GM18507 (cell line): ENCODE measurements around the gene SOX10.
"Not testable (repeated sequence)": the region's sequence is repeated elsewhere in the genome, so short reads cannot be mapped to it uniquely, and the experiment has no call there.

Experiments used
- DNase-seq: peaks from one replicate; pipeline ENCODE4 v3.0.0; 2011; ENCODE audit warnings: low read depth; ENCODE audit not compliant: insufficient read length; ENCODE audit errors: extremely low spot score
- FAIRE-seq: peaks from 2 replicates; lab custom pipeline; 2011; peaks lifted over from hg19 to GRCh38; lab: Jason Lieb, UNC

Gene SOX10

GRCh38 chr22:37968452-37969251, 15.7 kb downstream of the SOX10 start:
- DNase-seq (no peak), FAIRE-seq (no peak)

GRCh38 chr22:37967637-37968451, 16.5 kb downstream of the SOX10 start:
- FAIRE-seq (no peak), DNase-seq (no peak)

GRCh38 chr22:37967147-37967546, 17.2 kb downstream of the SOX10 start:
- FAIRE-seq (no peak), DNase-seq (no peak)

- DNase-seq: no peak
- no peak for FAIRE-seq
Observed at GRCh38 chr22:37965940-37966664, 18.3 kb downstream of the SOX10 start.

GRCh38 chr22:37961062-37961461, 23.3 kb downstream of the SOX10 start:
- FAIRE-seq (no peak), DNase-seq (no peak)

- no peak for DNase-seq
- no peak for FAIRE-seq
Observed at GRCh38 chr22:37959231-37959825, 25.0 kb downstream of the SOX10 start.

GRCh38 chr22:37957232-37957631, 27.1 kb downstream of the SOX10 start:
- FAIRE-seq (no peak), DNase-seq (no peak)

GRCh38 chr22:37955825-37956397, 28.4 kb downstream of the SOX10 start:
- FAIRE-seq, DNase-seq: not testable (repeated sequence)

- FAIRE-seq (no peak), DNase-seq (no peak)
Observed at GRCh38 chr22:37954686-37955085, 29.7 kb downstream of the SOX10 start.

GRCh38 chr22:37953437-37954179, 30.7 kb downstream of the SOX10 start, which contains the start of the genes C22orf23 and POLR2F:
Gene C22orf23, minus strand, starts transcription at chr22:37953601. Its CDS starts 452 bp downstream, at chr22:37953149.
Gene POLR2F, plus strand, starts transcription at chr22:37953699. Its CDS starts 89 bp downstream, at chr22:37953788.
- DNase-seq: peak; percentile 100
- peak; percentile 97 for FAIRE-seq

- no peak for DNase-seq
- FAIRE-seq: no peak
Observed at GRCh38 chr22:37953062-37953436, 31.3 kb downstream of the SOX10 start.

- not testable (repeated sequence) for FAIRE-seq
Observed at GRCh38 chr22:37952629-37953028, 31.7 kb downstream of the SOX10 start.

GRCh38 chr22:37951305-37951704, 33.0 kb downstream of the SOX10 start:
- FAIRE-seq (no peak), DNase-seq (no peak)

More at GRCh38 chr22:37952629-37953028, 31.7 kb downstream of the SOX10 start:
- DNase-seq: not testable (repeated sequence)

GRCh38 chr22:37947142-37947795, 37.1 kb downstream of the SOX10 start:
- not testable (repeated sequence) for FAIRE-seq, DNase-seq

- not testable (repeated sequence) for FAIRE-seq, DNase-seq
Observed at GRCh38 chr22:37944423-37944822, 39.9 kb downstream of the SOX10 start.

GRCh38 chr22:37943825-37944198, 40.5 kb downstream of the SOX10 start:
- FAIRE-seq (no peak), DNase-seq (no peak)

- FAIRE-seq (no peak), DNase-seq (no peak)
Observed at GRCh38 chr22:37943136-37943824, 41.1 kb downstream of the SOX10 start.
